PFSK-1 (cell line): ENCODE results near the gene KCNH8.

ENCODE experiments used
- FOXP2 ChIP-seq: optimal IDR thresholded peaks from 2 replicates; pipeline ENCODE3; 2011; ENCODE audit warnings: borderline replicate concordance, control low read depth, inconsistent platforms; ENCODE audit not compliant: insufficient read depth; ENCODE audit errors: extremely low read length, extremely low read depth
- POLR2AphosphoS5 ChIP-seq: IDR thresholded peaks from 2 replicates; pipeline ENCODE4 v1.6.1; 2012; ENCODE audit warnings: low read depth, mild to moderate bottlenecking, control low read depth, low read length, moderate library complexity
- REST ChIP-seq, 2 experiments: IDR thresholded peaks; 2 replicates each; pipeline versions ENCODE4 v1.6.1 to v1.8.0; 2011 to 2012; ENCODE audit warnings: low read depth in 2 of 2, low read length in 2 of 2, control low read depth in 1 of 2, inconsistent platforms in 1 of 2, mild to moderate bottlenecking in 1 of 2, moderate library complexity in 1 of 2; ENCODE audit not compliant: insufficient read depth in 1 of 2
- SIN3A ChIP-seq: IDR thresholded peaks from 2 replicates; pipeline ENCODE4 v1.6.1; 2012; ENCODE audit warnings: mild to moderate bottlenecking, low read length, moderate library complexity, borderline replicate concordance; ENCODE audit not compliant: insufficient read depth
- TAF1 ChIP-seq: IDR thresholded peaks from 2 replicates; pipeline ENCODE4 v1.6.1; 2012; ENCODE audit warnings: low read length, control low read depth, borderline replicate concordance; ENCODE audit not compliant: insufficient read depth

Gene KCNH8

GRCh38 chr3:19348941-19349564 is 200.7 kb downstream of the KCNH8 start:
- TF ChIP-seq TAF1 (no peak), REST (IDR thresholded peaks at IDR 0.05; ENCODE audit: insufficient read depth in 1 of 2, low read depth in 2 of 2, low read length in 2 of 2) (no peak), SIN3A (no peak), POLR2AphosphoS5 (no peak), FOXP2 (no peak)

- TF ChIP-seq REST (IDR thresholded peaks at IDR 0.05; ENCODE audit: insufficient read depth in 1 of 2, low read depth in 2 of 2, low read length in 2 of 2) = no peak
- no peak for TF ChIP-seq POLR2AphosphoS5
- no peak for TF ChIP-seq FOXP2
- TF ChIP-seq SIN3A = no peak
- no peak for TF ChIP-seq TAF1
Observed at GRCh38 chr3:19357947-19358346, 209.6 kb downstream of the KCNH8 start.

GRCh38 chr3:19363071-19363470 is 214.8 kb downstream of the KCNH8 start:
- TF ChIP-seq TAF1 = no peak
- no peak for TF ChIP-seq SIN3A
- TF ChIP-seq FOXP2 = no peak
- TF ChIP-seq POLR2AphosphoS5 = no peak
- no peak for TF ChIP-seq REST (IDR thresholded peaks at IDR 0.05; ENCODE audit: insufficient read depth in 1 of 2, low read depth in 2 of 2, low read length in 2 of 2)

GRCh38 chr3:19364148-19364547 is 215.8 kb downstream of the KCNH8 start:
- TF ChIP-seq POLR2AphosphoS5 (no peak), REST (IDR thresholded peaks at IDR 0.05; ENCODE audit: insufficient read depth in 1 of 2, low read depth in 2 of 2, low read length in 2 of 2) (no peak), FOXP2 (no peak), TAF1 (no peak), SIN3A (no peak)

- TF ChIP-seq REST (IDR thresholded peaks at IDR 0.05; ENCODE audit: insufficient read depth in 1 of 2, low read depth in 2 of 2, low read length in 2 of 2) = no peak
- no peak for TF ChIP-seq POLR2AphosphoS5
- no peak for TF ChIP-seq SIN3A
- no peak for TF ChIP-seq TAF1
- TF ChIP-seq FOXP2 = no peak
Observed at GRCh38 chr3:19365471-19365870, 217.2 kb downstream of the KCNH8 start.
